Thyroid gland (tissue), 4 donors: ENCODE measurements around the gene PCDHGA1. TPM values are rescaled to one million over a fixed set of nuclear protein-coding genes. Genes with fewer than 3 reads are reported as not detected.

Source experiments
- DNase-seq, 2 donors: peaks; one replicate each; pipeline ENCODE4 v3.0.0-alpha.2; 2019
- H3K27ac ChIP-seq, 3 donors: fragments of 200-600 bp; sonication (generic); 1 replicate in 2 of 3; 2 replicates in 1 of 3; pipeline ENCODE4 v1.5.1; 2016 to 2019; ENCODE audit warnings: mild to moderate bottlenecking in 1 of 3, moderate library complexity in 1 of 3
- H3K27me3 ChIP-seq: fragments of 200-600 bp; sonication (generic); one replicate; pipeline ENCODE4 v1.5.1; 2019
- H3K36me3 ChIP-seq, 2 donors: fragments of 200-600 bp; sonication (generic); one replicate each; pipeline ENCODE4 v1.5.1; 2016 to 2019
- H3K4me1 ChIP-seq, 2 donors: fragments of 200-600 bp; sonication (generic); one replicate each; pipeline ENCODE4 v1.5.1; 2017 to 2019
- H3K4me3 ChIP-seq, 3 donors: fragments of 200-600 bp; sonication (generic); replicated peaks in 1 of 3; 1 replicate in 2 of 3; 2 replicates in 1 of 3; pipeline ENCODE4 v1.5.1; 2016; ENCODE audit warnings: mild to moderate bottlenecking in 1 of 3
- H3K9me3 ChIP-seq: fragments of 200-600 bp; sonication (generic); one replicate; pipeline ENCODE4 v1.5.1; 2017
- CTCF ChIP-seq, 6 experiments: fragments of 200-600 bp in 3 of 6; fragments of 450-650 bp in 3 of 6; sonication (generic) in 3 of 6; IDR thresholded peaks; one replicate each; pipeline ENCODE4 v1.5.1; 2016 to 2019; ENCODE audit warnings: antibody characterized with exemption in 6 of 6, mild to moderate bottlenecking in 2 of 6, inconsistent platforms in 1 of 6, moderate library complexity in 1 of 6
- POLR2A ChIP-seq, 2 donors: fragments of 450-650 bp; IDR thresholded peaks; one replicate each; pipeline ENCODE4 v1.6.1; 2017; ENCODE audit warnings: antibody characterized with exemption in 2 of 2, mild to moderate bottlenecking in 2 of 2, moderate library complexity in 1 of 2
- WGBS, 2 donors: methylation state at CpG; one replicate each; pipeline ENCODE4 v1.1.5; 2017; 5-methylcytosine and 5-hydroxymethylcytosine counted together
- intact Hi-C: fragments of 100-400 bp; cut with DNase I; formaldehyde crosslinking; loops from one replicate; pipeline ENCODE4 v1.15.1; 2023
- total RNA-seq, 4 donors: library from RNA; depleted of rRNA; stranded (reverse); fragments of >200 nt; gene quantifications; one replicate each; pipeline ENCODE4 v1.2.3, GENCODE V29; 2016

PCDHGA1 gene
- total RNA-seq, 4 donors from 2014 or later = 0.40 to 1.3 (median 0.87) TPM

- TF ChIP-seq CTCF (IDR thresholded peaks at IDR 0.05) (no peak), POLR2A (IDR thresholded peaks at IDR 0.05) (no peak)
- H3K27ac ChIP-seq = no peak overlapping the region
- peaks cover 0 to 4% of the 10 kb centered on the region in 2 donors for H3K4me1 ChIP-seq
- WGBS, 2 donors = 98% methylated on average over 6 of the region's 6 CpGs
- no peak overlapping the region for H3K4me3 ChIP-seq
- intact Hi-C loops = loop anchor here (5.0 kb wide), 1 partner anchor 62 kb away; no protein-coding TSS in a partner anchor
- no peak for DNase-seq
- peaks cover 12% of the 10 kb centered on the region for H3K9me3 ChIP-seq
- peaks cover 14 to 18% of the 10 kb centered on the region in 2 donors for H3K36me3 ChIP-seq
- no peaks in the 10 kb centered on the region for H3K27me3 ChIP-seq
These were observed 11.1 kb upstream of the PCDHGA1 start for GRCh38 chr5:141319202-141319601.

GRCh38 chr5:141319699-141320098, 10.6 kb upstream of the PCDHGA1 start:
- intact Hi-C loops = loop anchor here (5.0 kb wide), 1 partner anchor 62 kb away; no protein-coding TSS in a partner anchor
- H3K27ac ChIP-seq = no peak overlapping the region
- no peak for DNase-seq
- H3K4me3 ChIP-seq = peak overlapping the region; percentile 57 to 78 (median 78)
- peaks cover 14 to 18% of the 10 kb centered on the region in 2 donors for H3K36me3 ChIP-seq
- no peak for TF ChIP-seq CTCF (IDR thresholded peaks at IDR 0.05)
- TF ChIP-seq POLR2A (IDR thresholded peaks at IDR 0.05) = no peak
- H3K9me3 ChIP-seq = peaks cover 12% of the 10 kb centered on the region
- H3K4me1 ChIP-seq = peaks cover 0 to 4% of the 10 kb centered on the region in 2 donors
- 68 to 76% methylated on average over 5 of the region's 5 CpGs for WGBS, 2 donors
- no peaks in the 10 kb centered on the region for H3K27me3 ChIP-seq

- peaks cover 12% of the 10 kb centered on the region for H3K9me3 ChIP-seq
- intact Hi-C loops = no loop called here
- peak within 1 kb of the TSS; percentile 57 to 78 (median 78) for H3K4me3 ChIP-seq
- H3K27me3 ChIP-seq = no peaks in the 10 kb centered on the region
- TF ChIP-seq POLR2A (IDR thresholded peaks at IDR 0.05) (peak; percentile 80 to 91), CTCF (IDR thresholded peaks at IDR 0.05) (peak; percentile 49 to 83 (median 64))
- H3K36me3 ChIP-seq = peaks cover 14 to 18% of the 10 kb centered on the region in 2 donors
- peaks cover 0 to 4% of the 10 kb centered on the region in 2 donors for H3K4me1 ChIP-seq
- 2 to 3% methylated on average over 40 to 66 of the region's 67 CpGs for WGBS, 2 donors
- DNase-seq = peak; percentile 80 to 87
- H3K27ac ChIP-seq = peak within 1 kb of the TSS; percentile 80 to 92 (median 86)
These were observed 9.8 kb upstream of the PCDHGA1 start, which contains the start of gene TAF7 for GRCh38 chr5:141320225-141321169. Gene TAF7, minus strand, starts transcription at chr5:141320784. Its CDS starts 740 bp downstream, at chr5:141320044.

- DNase-seq = no peak
- intact Hi-C loops = no loop called here
- Histone ChIP-seq H3K27me3 (no peaks in the 10 kb centered on the region), H3K4me3 (no peak overlapping the region), H3K36me3 (peaks cover 13 to 14% of the 10 kb centered on the region in 2 donors), H3K9me3 (peaks cover 12% of the 10 kb centered on the region), H3K27ac (no peak overlapping the region), H3K4me1 (peaks cover 0 to 4% of the 10 kb centered on the region in 2 donors)
- WGBS, 2 donors = 89 to 95% methylated on average over 3 of the region's 3 CpGs
- TF ChIP-seq POLR2A (IDR thresholded peaks at IDR 0.05) = no peak
- no peak for TF ChIP-seq CTCF (IDR thresholded peaks at IDR 0.05)
These were observed 8.1 kb upstream of the PCDHGA1 start for GRCh38 chr5:141322261-141322660.
